ENCODE results near the gene SPTBN1.

Gene SPTBN1

DNA sequence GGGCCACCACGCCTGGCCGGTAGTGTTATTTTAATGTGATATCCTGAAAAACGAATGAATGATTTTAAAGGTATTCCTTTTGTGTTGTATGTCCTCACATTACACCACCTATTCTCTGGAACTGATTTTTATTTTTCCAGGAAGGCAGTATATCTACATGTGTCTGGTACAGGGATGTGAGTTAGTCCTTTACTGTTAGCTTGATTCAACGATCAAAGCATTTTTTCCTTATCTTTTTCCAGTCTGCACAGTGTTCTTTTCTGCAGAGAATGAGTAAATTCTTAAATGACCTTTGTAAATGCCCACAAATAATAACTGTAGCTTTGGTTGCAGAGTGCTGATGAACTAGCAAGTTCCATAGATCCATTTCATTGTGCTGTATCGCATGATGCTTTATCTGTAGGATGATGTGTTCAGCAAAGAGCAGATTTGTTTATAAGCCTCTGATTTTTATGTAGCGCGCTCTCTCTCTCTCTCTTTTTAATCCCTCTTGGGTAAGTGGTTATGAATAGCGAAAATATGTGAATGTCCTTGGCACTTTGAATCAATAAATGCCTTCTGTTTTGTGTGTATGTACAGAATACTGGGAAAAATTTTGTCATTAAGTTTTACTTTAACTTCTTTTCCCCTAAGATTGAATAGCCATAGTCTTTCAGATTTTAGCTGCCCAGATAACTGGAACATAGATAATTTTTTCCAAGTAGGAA, 184.9 kb downstream of the SPTBN1 start:
- in situ Hi-C loops (cut with MboI; ENCODE audit: low sequenced_read_pairs) = no loop called here

GRCh38 chr2:54641988-54642387, 185.9 kb downstream of the SPTBN1 start:
- in situ Hi-C loops (cut with MboI; ENCODE audit: low sequenced_read_pairs) = no loop called here

DNA sequence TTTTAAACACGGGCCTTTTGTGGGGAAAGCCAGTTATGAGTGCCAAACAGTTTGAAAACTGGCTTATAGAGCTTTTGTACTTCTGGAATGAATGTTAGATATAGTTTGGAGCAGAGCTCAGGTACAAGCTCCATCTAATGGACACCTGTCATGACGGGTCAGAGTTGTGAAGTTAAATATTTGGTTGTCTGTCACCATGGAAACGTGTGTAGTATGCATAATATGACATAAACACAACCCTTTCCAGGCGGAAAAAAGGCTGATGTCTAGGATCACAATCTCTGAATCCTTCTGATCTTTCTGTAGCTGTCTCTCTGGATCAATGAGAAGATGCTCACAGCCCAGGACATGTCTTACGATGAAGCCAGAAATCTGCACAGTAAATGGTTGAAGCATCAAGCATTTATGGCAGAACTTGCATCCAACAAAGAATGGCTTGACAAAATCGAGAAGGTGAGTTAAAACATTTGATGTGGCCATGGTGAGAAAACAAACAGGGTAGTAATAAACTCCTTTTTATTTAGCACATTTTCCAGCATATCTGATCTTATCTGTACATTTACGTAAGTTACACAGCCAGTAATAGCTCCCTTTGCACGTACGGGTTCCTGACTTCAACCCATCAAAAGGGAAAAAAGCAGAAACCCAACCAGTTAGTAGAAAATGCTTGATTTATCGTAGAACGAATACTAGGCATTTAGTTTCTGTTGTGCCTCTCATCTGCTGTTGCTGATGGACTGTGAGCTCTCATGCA, 186.7 kb downstream of the SPTBN1 start:
- in situ Hi-C loops (cut with MboI; ENCODE audit: low sequenced_read_pairs) = no loop called here

GRCh38 chr2:54644236-54644635, 188.1 kb downstream of the SPTBN1 start:
- in situ Hi-C loops (cut with MboI; ENCODE audit: low sequenced_read_pairs) = no loop called here

- in situ Hi-C loops (cut with MboI; ENCODE audit: low sequenced_read_pairs) = no loop called here
These were observed 190.2 kb downstream of the SPTBN1 start for GRCh38 chr2:54646170-54646927.

DNA sequence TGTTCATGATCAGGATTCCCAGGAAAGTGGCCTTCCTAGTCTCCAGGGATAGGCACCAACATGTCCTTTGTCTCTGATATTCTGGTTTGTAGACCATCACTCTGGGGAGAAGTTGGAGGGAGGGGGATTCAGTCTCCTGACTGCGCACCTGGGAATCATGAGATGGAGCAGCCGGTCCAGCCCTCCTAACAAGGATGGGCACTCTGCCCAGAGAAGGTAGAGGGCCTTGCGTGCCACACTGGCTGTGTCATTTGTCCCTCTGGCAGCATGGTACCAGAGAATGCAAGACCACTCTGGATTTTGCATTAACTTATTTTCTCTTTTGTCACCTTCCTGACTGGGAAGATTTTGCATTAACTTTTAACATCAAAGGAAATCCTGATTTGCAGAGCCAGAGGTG, 192.1 kb downstream of the SPTBN1 start:
- in situ Hi-C loops (cut with MboI; ENCODE audit: low sequenced_read_pairs) = no loop called here

GRCh38 chr2:54649191-54649590, 193.1 kb downstream of the SPTBN1 start:
- in situ Hi-C loops (cut with MboI; ENCODE audit: low sequenced_read_pairs) = no loop called here

DNA sequence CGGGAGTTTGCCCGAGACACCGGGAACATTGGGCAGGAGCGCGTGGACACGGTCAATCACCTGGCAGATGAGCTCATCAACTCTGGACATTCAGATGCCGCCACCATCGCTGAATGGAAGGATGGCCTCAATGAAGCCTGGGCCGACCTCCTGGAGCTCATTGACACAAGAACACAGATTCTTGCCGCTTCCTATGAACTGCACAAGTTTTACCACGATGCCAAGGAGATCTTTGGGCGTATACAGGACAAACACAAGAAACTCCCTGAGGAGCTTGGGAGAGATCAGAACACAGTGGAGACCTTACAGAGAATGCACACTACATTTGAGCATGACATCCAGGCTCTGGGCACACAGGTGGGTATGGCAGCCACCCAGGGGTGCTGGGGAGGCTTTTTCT, 193.5 kb downstream of the SPTBN1 start:
- in situ Hi-C loops (cut with MboI; ENCODE audit: low sequenced_read_pairs) = no loop called here

DNA sequence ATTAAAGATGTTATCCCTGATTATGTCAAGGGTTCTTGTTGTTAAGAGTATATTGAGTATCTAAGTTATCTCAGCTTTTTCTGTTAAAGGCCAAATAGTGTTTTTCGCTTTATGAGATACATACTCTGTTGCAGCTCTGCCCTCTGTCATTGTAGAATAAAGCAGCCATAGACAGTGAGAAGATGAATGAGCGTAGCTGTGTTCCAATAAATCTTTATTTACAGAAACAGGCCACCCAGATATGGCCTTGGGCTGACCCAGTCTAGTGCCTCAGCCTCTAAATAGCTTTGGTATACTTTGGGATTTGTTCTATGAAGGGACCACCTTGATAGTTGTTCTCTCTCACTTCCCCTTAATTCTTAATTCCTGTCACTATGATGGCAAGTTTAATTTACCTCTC, 194.5 kb downstream of the SPTBN1 start:
- in situ Hi-C loops (cut with MboI; ENCODE audit: low sequenced_read_pairs) = no loop called here

DNA sequence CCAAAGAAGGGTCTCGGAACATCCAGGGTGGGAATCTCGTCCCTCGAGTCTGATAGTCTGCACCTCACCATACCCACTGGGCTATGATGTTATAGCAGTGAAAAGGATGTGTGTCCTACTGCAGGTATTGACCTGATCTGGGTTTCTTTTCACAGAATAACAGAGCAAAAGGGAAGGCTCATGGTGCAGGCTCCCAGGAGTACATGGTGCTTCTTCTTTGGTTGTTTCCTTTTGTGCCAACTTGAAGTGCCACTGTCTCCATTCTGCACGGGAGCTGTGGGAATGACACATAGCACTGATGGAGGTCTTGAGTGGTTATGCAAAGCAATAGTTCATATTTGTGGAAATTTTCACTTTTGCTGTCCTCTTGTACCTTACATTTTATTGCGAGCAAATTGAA, 195.2 kb downstream of the SPTBN1 start:
- in situ Hi-C loops (cut with MboI; ENCODE audit: low sequenced_read_pairs) = no loop called here

DNA sequence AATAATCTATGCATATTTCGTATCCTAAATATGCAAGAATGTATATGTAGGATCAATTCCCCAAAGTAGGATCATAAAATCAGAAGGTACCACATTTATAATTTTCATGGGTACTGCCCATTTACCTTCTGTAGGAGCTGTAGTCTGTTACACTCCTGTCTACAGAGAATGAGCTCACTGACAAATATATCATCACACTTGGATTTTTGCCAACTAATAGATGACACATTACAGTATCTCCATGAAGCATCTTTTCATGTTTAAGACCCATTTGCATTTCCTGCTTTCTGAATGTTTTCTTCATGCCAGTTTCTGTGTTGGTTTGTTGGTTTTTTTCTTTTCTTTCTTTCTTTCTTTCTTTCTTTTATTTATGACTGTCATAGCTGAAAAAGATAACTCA, 196.4 kb downstream of the SPTBN1 start:
- in situ Hi-C loops (cut with MboI; ENCODE audit: low sequenced_read_pairs) = no loop called here

GRCh38 chr2:54653572-54654204, 197.6 kb downstream of the SPTBN1 start:
- in situ Hi-C loops (cut with MboI; ENCODE audit: low sequenced_read_pairs) = no loop called here

DNA sequence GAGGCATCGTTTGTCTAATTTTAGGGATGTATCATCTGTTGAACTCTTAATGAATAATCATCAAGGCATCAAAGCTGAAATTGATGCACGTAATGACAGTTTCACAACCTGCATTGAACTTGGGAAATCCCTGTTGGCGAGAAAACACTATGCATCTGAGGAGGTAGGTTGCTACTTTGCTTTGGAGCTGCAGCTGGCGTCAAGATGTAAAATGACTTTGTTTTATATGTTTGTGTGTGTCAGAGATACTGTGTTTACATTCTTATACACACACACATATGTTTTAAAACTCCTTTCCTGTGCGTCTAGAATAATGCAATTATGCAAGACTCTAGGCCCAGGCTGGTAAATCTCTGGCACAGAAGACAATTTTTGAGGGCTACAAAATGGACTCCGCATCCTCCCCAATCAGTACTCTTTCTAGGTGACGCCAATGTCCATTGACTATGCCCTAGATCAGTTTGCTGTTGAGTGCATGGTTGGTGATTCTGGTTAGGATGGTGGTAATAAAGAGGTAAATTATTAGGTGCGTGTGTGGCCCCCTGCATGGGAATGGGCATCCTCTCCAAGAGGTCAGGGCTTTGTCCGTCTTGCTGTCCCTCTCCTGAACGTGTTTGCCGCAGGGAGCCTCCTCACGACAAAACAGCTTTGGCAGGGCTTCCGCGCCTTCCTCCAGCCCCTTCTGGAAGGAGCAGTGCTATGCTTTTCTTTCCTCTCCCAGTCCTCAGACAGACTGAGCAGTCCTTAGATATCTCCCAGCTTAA, 199.1 kb downstream of the SPTBN1 start:
- in situ Hi-C loops (cut with MboI; ENCODE audit: low sequenced_read_pairs) = no loop called here

DNA sequence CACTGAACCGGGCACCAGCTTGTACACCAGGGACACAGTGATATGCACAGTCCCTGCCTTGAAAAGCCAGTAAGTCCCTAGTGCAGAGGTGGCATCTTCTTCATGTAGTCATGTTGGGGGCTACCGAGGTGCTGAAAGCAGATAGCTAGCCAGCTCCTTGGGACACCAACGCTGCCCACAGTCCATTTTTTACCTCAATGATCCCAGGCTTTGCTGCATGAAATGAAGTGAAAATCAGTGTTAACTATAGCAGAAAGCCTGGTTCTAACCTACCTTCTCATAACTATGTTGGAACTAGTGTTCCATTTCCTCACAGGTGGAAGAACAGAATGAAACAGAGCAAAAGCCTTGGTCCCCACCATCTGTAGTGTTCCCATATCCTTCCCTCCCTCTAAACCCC, 200.7 kb downstream of the SPTBN1 start:
- in situ Hi-C loops (cut with MboI; ENCODE audit: low sequenced_read_pairs) = no loop called here

GRCh38 chr2:54657664-54658083, 201.5 kb downstream of the SPTBN1 start:
- in situ Hi-C loops (cut with MboI; ENCODE audit: low sequenced_read_pairs) = no loop called here

DNA sequence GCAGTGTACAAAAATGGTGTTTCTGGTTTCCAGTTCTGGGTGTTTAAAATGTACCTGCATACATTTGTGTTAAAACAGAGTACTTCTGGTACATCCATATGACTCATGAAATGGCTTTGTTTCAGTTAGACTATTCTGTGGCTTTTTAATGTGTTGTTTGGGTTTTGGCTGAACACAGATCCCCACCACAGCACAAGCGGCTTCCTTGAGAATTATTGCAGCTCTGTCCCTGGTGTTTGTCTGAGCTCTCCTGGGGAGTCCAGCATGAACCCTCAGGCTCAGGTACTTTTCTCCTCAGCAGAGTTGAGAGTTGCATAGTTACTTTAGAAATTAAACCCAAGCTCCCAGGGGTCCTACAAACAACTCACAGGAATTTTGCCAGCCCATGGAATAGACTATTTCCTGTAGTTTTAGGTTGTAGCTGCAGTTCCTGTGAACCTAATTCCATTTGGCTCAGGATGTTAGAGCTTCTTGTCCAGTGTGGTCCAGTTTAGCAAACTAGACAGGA, 202.5 kb downstream of the SPTBN1 start:
- in situ Hi-C loops (cut with MboI; ENCODE audit: low sequenced_read_pairs) = no loop called here

GRCh38 chr2:54659527-54659926, 203.4 kb downstream of the SPTBN1 start:
- in situ Hi-C loops (cut with MboI; ENCODE audit: low sequenced_read_pairs) = no loop called here

GRCh38 chr2:54660752-54661151, 204.6 kb downstream of the SPTBN1 start:
- in situ Hi-C loops (cut with MboI; ENCODE audit: low sequenced_read_pairs) = no loop called here

DNA sequence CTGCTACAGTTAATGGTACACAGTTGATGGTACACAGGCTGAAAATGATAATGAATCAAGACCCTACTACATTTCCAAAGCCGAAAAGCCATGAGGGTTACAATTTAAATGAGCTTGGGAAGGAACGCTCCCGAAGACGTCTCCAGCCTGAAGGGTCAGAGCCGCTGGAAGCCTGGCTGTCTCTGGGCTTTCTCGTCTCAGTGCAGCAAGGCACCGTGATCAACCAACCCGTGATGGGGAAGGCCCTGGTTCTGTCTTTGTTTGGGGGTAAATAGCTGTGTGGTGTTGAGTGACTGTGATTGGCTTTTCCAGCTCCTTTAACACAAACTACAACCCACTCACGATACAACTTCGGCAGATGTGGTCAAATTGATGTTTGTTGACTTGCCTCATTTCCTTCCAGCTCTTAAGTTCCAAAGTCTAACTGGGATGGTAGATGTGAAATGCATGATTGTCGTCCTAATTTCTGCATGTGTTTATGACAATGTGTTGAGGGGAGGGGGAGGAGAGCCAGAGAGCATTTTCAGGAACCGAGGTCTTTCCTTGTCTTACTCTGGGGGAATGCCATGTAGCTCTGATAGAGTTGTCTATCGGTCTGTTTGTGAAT, 207.4 kb downstream of the SPTBN1 start:
- in situ Hi-C loops (cut with MboI; ENCODE audit: low sequenced_read_pairs) = no loop called here

GRCh38 chr2:54664238-54664786, 208.2 kb downstream of the SPTBN1 start:
- in situ Hi-C loops (cut with MboI; ENCODE audit: low sequenced_read_pairs) = no loop called here
